CD4-positive, alpha-beta T cell (primary cell): ENCODE results near the gene RAP1GAP2. TPM values are rescaled to one million over a fixed set of nuclear protein-coding genes. Genes with fewer than 3 reads are reported as not detected.
A peak's percentile ranks its signal among the peaks of the same experiment; 100 is the strongest.

Source experiments
- ATAC-seq: fragments of 200-7000 bp; cut with Tn5 transposase; one replicate; pipeline ENCODE4 v1.10.0; 2022; ENCODE audit warnings: mild to moderate bottlenecking; ENCODE audit not compliant: poor library complexity
- CTCF ChIA-PET: fragments of 350-600 bp; sonication (Branson Sonifier 250); formaldehyde crosslinking; loops from one replicate; lab custom pipeline; 2021; ENCODE audit warnings: antibody characterized with exemption, inconsistent platforms; lab: Charles Lee
- POLR2A ChIA-PET: fragments of 350-600 bp; sonication (Branson Sonifier 250); formaldehyde crosslinking; loops from one replicate; lab custom pipeline; 2021; ENCODE audit warnings: antibody characterized with exemption, inconsistent platforms; lab: Charles Lee
- DNase-seq, 14 experiments: peaks; one replicate each; pipeline ENCODE4 v3.0.0-alpha.2; 2013 to 2020; ENCODE audit warnings: mixed read lengths in 2 of 14
- H3K27ac ChIP-seq, 2 donors: one replicate each; pipeline versions ENCODE4 v1.5.1 to v1.7.0; 2013; ENCODE audit warnings: low read length in 2 of 2, low read depth in 1 of 2, mild to moderate bottlenecking in 1 of 2
- H3K27me3 ChIP-seq, 2 experiments: 1 replicate in 1 of 2; 2 replicates in 1 of 2; pipeline versions ENCODE4 v1.6.1 to v1.7.0; 2013; ENCODE audit warnings: low read length in 2 of 2, control low read depth in 1 of 2, mild to moderate bottlenecking in 1 of 2, moderate library complexity in 1 of 2; ENCODE audit not compliant: insufficient read depth in 2 of 2, control insufficient read depth in 1 of 2
- H3K36me3 ChIP-seq: one replicate; pipeline ENCODE4 v1.6.1; 2013; ENCODE audit warnings: low read length, control low read depth; ENCODE audit not compliant: insufficient read depth
- H3K4me1 ChIP-seq: one replicate; pipeline ENCODE4 v1.6.1; 2013; ENCODE audit warnings: low read length, control low read depth; ENCODE audit not compliant: insufficient read depth
- H3K4me3 ChIP-seq: one replicate; pipeline ENCODE4 v1.5.1; 2013; ENCODE audit warnings: mild to moderate bottlenecking, low read length, moderate library complexity
- H3K9me3 ChIP-seq, 2 experiments: 1 replicate in 1 of 2; 2 replicates in 1 of 2; pipeline versions ENCODE4 v1.6.1 to v1.7.0; 2013; ENCODE audit warnings: low read length in 2 of 2, mild to moderate bottlenecking in 2 of 2, control low read depth in 1 of 2, moderate library complexity in 1 of 2; ENCODE audit not compliant: control insufficient read depth in 1 of 2, insufficient read depth in 1 of 2
- H3K27ac Mint-ChIP-seq: one replicate; pipeline ENCODE4 v1.8.0; 2020; ENCODE audit warnings: mixed read lengths
- H3K27me3 Mint-ChIP-seq: one replicate; pipeline ENCODE4 v1.8.0; 2021; ENCODE audit warnings: mixed read lengths
- H3K36me3 Mint-ChIP-seq: one replicate; pipeline ENCODE4 v1.8.0; 2021; ENCODE audit warnings: low read depth, mixed read lengths
- H3K4me1 Mint-ChIP-seq: one replicate; pipeline ENCODE4 v1.8.0; 2021; ENCODE audit warnings: low read depth, mixed read lengths
- H3K4me3 Mint-ChIP-seq: one replicate; pipeline ENCODE4 v1.8.0; 2020; ENCODE audit warnings: mild to moderate bottlenecking, mixed read lengths
- H3K9me3 Mint-ChIP-seq: one replicate; pipeline ENCODE4 v1.8.0; 2020; ENCODE audit warnings: mixed read lengths
- intact Hi-C, 2 experiments: fragments of 100-400 bp; cut with DNase I in 1 of 2; cut with micrococcal nuclease in 1 of 2; formaldehyde crosslinking; loops; one replicate each; pipeline versions ENCODE4 v1.15.1 to v1.9.0; 2023 to 2025; cut with DNase I, micrococcal nuclease
- total RNA-seq, 174 experiments: library from RNA in 2 of 174; stranded (reverse) in 2 of 174; gene quantifications; one replicate each; pipeline ENCODE4 v1.2.3 and lab custom pipeline; 2021 to 2026
- TF ChIP-seq, protein P1 (sequence below): fragments of 200-600 bp; IDR thresholded peaks from one replicate; pipeline ENCODE4 v1.8.0; 2022; ENCODE audit warnings: antibody characterized with exemption, mild to moderate bottlenecking

Gene RAP1GAP2
- total RNA-seq, 2 experiments from 2014 or later: 46.3 to 49.7 TPM

DNA sequence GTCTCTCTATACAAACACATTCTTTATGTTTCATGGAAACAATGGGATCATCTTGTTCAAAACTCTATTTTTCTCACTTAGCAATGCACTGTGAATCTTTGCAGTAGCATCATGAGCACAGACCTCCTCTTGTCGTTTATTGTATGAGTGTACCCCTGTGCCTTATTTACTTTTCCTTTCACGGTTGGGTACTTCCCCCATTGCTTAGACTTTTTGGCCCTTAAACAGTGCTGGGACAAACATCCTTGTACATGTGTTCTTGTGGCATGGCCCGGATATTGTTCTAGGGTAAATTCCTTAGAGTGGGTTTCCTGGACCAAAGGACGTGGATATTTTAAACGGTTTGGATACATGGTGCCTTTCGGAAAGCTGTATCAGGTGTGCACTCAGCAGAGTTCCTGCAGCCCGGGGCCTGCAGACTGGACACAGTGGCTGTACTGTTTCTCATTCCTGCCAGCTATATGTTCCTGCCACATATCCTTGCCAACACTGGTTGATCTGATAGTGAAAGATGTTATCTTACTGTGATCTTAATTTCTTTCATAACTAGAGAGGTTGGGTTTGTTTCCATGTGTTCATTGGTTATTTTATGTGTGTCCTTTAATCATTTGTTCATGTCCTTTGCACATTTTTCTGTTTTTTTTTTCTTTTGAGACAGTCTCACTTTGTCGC is 156.1 kb downstream of the RAP1GAP2 start:
- Mint-ChIP-seq H3K4me1 (peaks cover 15% of the 10 kb centered on the region), H3K27ac (no peak overlapping the region), H3K4me3 (no peak overlapping the region), H3K27me3 (no peaks in the 10 kb centered on the region), H3K36me3 (peaks cover 5% of the 10 kb centered on the region), H3K9me3 (no peaks in the 10 kb centered on the region)
- H3K27ac ChIP-seq: no peak overlapping the region
- intact Hi-C loops: no loop called here
- no peaks in the 10 kb centered on the region for H3K27me3 ChIP-seq
- H3K4me1 ChIP-seq: peaks cover 15% of the 10 kb centered on the region
- H3K4me3 ChIP-seq: no peak overlapping the region
- CTCF ChIA-PET: no interaction called here
- peaks cover 5% of the 10 kb centered on the region for H3K36me3 ChIP-seq
- ATAC-seq: no peak
- DNase-seq: no peak
- no peaks in the 10 kb centered on the region for H3K9me3 ChIP-seq
- POLR2A ChIA-PET: no interaction called here
- TF ChIP-seq, protein P1, sequence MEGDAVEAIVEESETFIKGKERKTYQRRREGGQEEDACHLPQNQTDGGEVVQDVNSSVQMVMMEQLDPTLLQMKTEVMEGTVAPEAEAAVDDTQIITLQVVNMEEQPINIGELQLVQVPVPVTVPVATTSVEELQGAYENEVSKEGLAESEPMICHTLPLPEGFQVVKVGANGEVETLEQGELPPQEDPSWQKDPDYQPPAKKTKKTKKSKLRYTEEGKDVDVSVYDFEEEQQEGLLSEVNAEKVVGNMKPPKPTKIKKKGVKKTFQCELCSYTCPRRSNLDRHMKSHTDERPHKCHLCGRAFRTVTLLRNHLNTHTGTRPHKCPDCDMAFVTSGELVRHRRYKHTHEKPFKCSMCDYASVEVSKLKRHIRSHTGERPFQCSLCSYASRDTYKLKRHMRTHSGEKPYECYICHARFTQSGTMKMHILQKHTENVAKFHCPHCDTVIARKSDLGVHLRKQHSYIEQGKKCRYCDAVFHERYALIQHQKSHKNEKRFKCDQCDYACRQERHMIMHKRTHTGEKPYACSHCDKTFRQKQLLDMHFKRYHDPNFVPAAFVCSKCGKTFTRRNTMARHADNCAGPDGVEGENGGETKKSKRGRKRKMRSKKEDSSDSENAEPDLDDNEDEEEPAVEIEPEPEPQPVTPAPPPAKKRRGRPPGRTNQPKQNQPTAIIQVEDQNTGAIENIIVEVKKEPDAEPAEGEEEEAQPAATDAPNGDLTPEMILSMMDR: no peak

DNA sequence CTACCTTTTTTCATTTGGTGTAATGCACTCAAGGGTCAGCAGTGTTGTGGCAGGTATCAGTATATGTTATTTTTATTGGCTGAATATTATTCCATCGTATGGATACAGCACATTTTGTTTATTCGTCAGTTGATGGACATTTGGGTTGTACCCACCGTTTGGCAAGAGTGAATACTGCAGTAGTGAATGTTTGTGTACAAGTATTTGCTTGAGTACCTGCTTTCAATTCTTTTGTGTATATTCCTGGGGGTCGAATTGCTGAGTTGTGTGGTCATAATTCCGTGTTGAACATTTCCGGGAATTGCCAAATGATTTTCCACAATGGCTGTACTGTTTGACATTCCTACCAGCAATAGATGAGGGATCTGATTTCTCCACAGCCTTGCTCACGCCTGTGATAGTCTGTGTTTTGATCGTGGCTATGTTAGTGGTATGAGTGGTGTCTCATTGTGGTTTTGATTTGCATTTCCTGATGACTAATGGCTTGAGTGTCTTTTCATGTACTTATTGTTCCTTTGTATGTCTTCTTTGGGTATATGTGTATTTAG is 158.7 kb downstream of the RAP1GAP2 start:
- Histone ChIP-seq H3K27ac (no peak overlapping the region), H3K4me3 (no peak overlapping the region), H3K9me3 (no peaks in the 10 kb centered on the region), H3K4me1 (peaks cover 15% of the 10 kb centered on the region), H3K36me3 (peaks cover 6% of the 10 kb centered on the region), H3K27me3 (no peaks in the 10 kb centered on the region)
- H3K27ac Mint-ChIP-seq: no peak overlapping the region
- no peak overlapping the region for H3K4me3 Mint-ChIP-seq
- CTCF ChIA-PET: no interaction called here
- peaks cover 15% of the 10 kb centered on the region for H3K4me1 Mint-ChIP-seq
- ATAC-seq: no peak
- TF ChIP-seq, protein P1: no peak
- H3K27me3 Mint-ChIP-seq: no peaks in the 10 kb centered on the region
- peaks cover 12% of the 10 kb centered on the region for H3K36me3 Mint-ChIP-seq
- POLR2A ChIA-PET: no interaction called here
- peak in 3 of 14 experiments; percentile 34 to 40 (median 36) for DNase-seq
- intact Hi-C loops: no loop called here
- H3K9me3 Mint-ChIP-seq: no peaks in the 10 kb centered on the region

DNA sequence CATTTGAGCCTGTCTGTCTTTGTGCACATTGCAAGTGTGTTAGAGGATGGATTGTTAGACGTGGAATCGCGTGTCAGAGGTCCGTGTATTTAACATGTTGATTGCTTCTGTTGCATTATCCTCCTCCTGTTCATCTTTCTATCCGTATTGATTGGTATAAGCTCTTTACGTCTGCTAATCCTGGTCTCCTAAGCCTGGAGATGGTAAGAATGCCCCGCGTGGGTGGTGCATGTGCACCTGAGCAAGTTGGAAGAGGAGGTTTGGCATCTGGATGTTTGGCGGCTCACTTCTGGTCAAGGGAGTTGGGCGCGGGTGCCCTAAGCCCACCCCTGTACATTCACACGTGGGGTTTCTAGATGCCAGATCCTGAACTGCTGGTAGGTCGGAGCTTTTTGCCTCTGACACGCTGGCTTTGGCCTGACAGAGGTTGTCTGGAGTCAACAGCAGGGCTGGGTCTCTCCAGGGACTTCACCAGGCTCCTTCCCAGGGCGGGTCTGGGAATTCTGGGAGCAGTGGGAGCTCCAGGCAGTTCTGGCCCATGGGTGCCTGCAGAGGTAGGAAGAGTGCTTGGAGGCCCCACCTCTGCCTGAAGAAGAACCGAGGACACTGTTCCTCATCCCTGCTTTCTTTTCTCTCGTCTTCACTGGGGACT is 159.8 kb downstream of the RAP1GAP2 start:
- TF ChIP-seq, protein P1: no peak
- Mint-ChIP-seq H3K9me3 (no peaks in the 10 kb centered on the region), H3K27ac (no peak overlapping the region), H3K4me1 (peaks cover 15% of the 10 kb centered on the region), H3K4me3 (no peak overlapping the region), H3K36me3 (peaks cover 10% of the 10 kb centered on the region), H3K27me3 (no peaks in the 10 kb centered on the region)
- Histone ChIP-seq H3K36me3 (peaks cover 6% of the 10 kb centered on the region), H3K9me3 (no peaks in the 10 kb centered on the region), H3K4me3 (no peak overlapping the region), H3K4me1 (peaks cover 15% of the 10 kb centered on the region), H3K27me3 (no peaks in the 10 kb centered on the region), H3K27ac (no peak overlapping the region)
- intact Hi-C loops: no loop called here
- POLR2A ChIA-PET: no interaction called here
- DNase-seq (no peak), ATAC-seq (no peak)
- CTCF ChIA-PET: no interaction called here
